OCI-LY7 (cell line): ENCODE data around the gene SLBP.

ENCODE experiments used
- CTCF ChIP-seq: fragments of 200-600 bp; sonication (generic); conservative IDR thresholded peaks from 2 replicates; pipeline ENCODE4 v1.5.1; 2014; ENCODE audit warnings: mild to moderate bottlenecking, antibody characterized with exemption, low read length, moderate library complexity, mixed read lengths
- EZH2phosphoT487 ChIP-seq: fragments of 200-600 bp; sonication (generic); IDR thresholded peaks from 2 replicates; pipeline ENCODE4 v1.6.1; 2018; ENCODE audit warnings: low read depth, borderline replicate concordance, mild to moderate bottlenecking, mixed run types, antibody characterized with exemption, low read length, moderate library complexity, mixed read lengths

GRCh38 chr4:1752284-1753041 is 40.3 kb upstream of the SLBP start:
- TF ChIP-seq CTCF (no peak), EZH2phosphoT487 (no peak)
